Hair follicle dermal papilla cell (primary cell): ENCODE results near the gene SAMD11. TPM values are rescaled to one million over a fixed set of nuclear protein-coding genes. Genes with fewer than 3 reads are reported as not detected.

ENCODE experiments used
- small RNA-seq: library from RNA; depleted of rRNA; stranded (forward); fragments of <200 nt; gene quantifications from one replicate; pipeline ENCODE3, GENCODE V24; 2012
- total RNA-seq: library from RNA; depleted of rRNA; stranded (reverse); fragments of >200 nt; gene quantifications from 2 replicates; pipeline ENCODE4 v1.2.3, GENCODE V29; 2012

Gene SAMD11
- 1.1 and 1.8 TPM in 2 replicates for total RNA-seq

GRCh38 chr1:923131-923990 lies at the start of gene SAMD11:
SAMD11 (plus strand) TSS chr1:923923; CDS start chr1:924432, 509 bp downstream.

GRCh38 chr1:958823-959730 lies 35.4 kb downstream of the SAMD11 start, which contains the start of gene NOC2L:
NOC2L (minus strand) TSS chr1:959256; CDS start chr1:959240, 16 bp downstream.

GRCh38 chr1:960363-961131 lies 36.8 kb downstream of the SAMD11 start, which contains the start of gene KLHL17:
KLHL17 (plus strand) TSS chr1:960584; CDS start chr1:960694, 110 bp downstream.

GRCh38 chr1:966135-966703 lies 42.5 kb downstream of the SAMD11 start, which contains the start of gene PLEKHN1:
PLEKHN1 (plus strand) TSS chr1:966482; CDS start chr1:966532, 50 bp downstream.

GRCh38 chr1:981955-982558 lies 58.3 kb downstream of the SAMD11 start, which contains the start of gene PERM1:
PERM1 (minus strand) TSS chr1:982093; CDS start chr1:981029, 1,064 bp downstream.

Small RNA genes within 50 kb of the gene (small RNA-seq; reads per million reads assigned to genes)
- gene AL645608.4: not detected

Other genes with a start within 250 kb of the SAMD11 start
- 0.32 TPM in 1 of 2 replicates, not detected in the other for gene OR4F16, start 237.3 kb upstream of the SAMD11 start, total RNA-seq
- 50.6 and 52.7 TPM in 2 replicates for gene NOC2L, start 35.3 kb downstream of the SAMD11 start, total RNA-seq
- 6.3 and 7.3 TPM in 2 replicates for gene KLHL17, start 36.7 kb downstream of the SAMD11 start, total RNA-seq
- 0.49 and 0.65 TPM in 2 replicates for gene PLEKHN1, start 42.6 kb downstream of the SAMD11 start, total RNA-seq
- not detected in 2 replicates for gene PERM1, start 58.2 kb downstream of the SAMD11 start, total RNA-seq
- 0.49 and 1.3 TPM in 2 replicates for gene HES4, start 76.2 kb downstream of the SAMD11 start, total RNA-seq
- 97.5 and 108 TPM in 2 replicates for gene ISG15, start 89.6 kb downstream of the SAMD11 start, total RNA-seq
- gene AGRN, start 96.2 kb downstream of the SAMD11 start, total RNA-seq: 35.6 and 51.6 TPM in 2 replicates
- not detected in 2 replicates for gene RNF223, start 150.4 kb downstream of the SAMD11 start, total RNA-seq
- 9.2 and 12.3 TPM in 2 replicates for gene C1orf159, start 192.2 kb downstream of the SAMD11 start, total RNA-seq
- not detected in 2 replicates for gene TTLL10, start 250.0 kb downstream of the SAMD11 start, total RNA-seq